MCF 10A (cell line): ENCODE measurements around the gene WFIKKN1. TPM values are rescaled to one million over a fixed set of nuclear protein-coding genes. Genes with fewer than 3 reads are reported as not detected.

ENCODE experiments used
- BruUV-seq: library from RNA; stranded (reverse); fragments of 400-500 nt; replicated peaks from 2 replicates; lab custom pipeline; 2021; lab: Mats Ljungman, UMichigan
- CTCF ChIA-PET: fragments of 300-600 bp; sonication (Branson Sonifier 250); formaldehyde crosslinking; extraction: SDS; loops from one replicate; lab custom pipeline; 2021; ENCODE audit warnings: antibody characterized with exemption, inconsistent platforms; lab: Yijun Ruan, JAX
- POLR2A ChIA-PET: fragments of 300-600, 350-650 bp; sonication (Branson Sonifier 250); formaldehyde crosslinking; extraction: SDS; loops from one replicate; lab custom pipeline; 2020; ENCODE audit warnings: antibody characterized with exemption, inconsistent platforms; lab: Yijun Ruan, JAX
- DNase-seq: peaks from one replicate; pipeline ENCODE4 v3.0.0-alpha.2; 2018; ENCODE audit not compliant: unreplicated experiment
- H3K27ac Mint-ChIP-seq: one replicate; pipeline ENCODE4 v1.8.0; 2022; ENCODE audit warnings: mild to moderate bottlenecking, low read depth, mixed read lengths; ENCODE audit not compliant: unreplicated experiment
- H3K27me3 Mint-ChIP-seq: one replicate; pipeline ENCODE4 v1.8.0; 2022; ENCODE audit warnings: mixed read lengths; ENCODE audit not compliant: insufficient read depth, unreplicated experiment
- H3K36me3 Mint-ChIP-seq: one replicate; pipeline ENCODE4 v1.8.0; 2022; ENCODE audit warnings: mild to moderate bottlenecking, moderate library complexity, mixed read lengths; ENCODE audit not compliant: insufficient read depth, unreplicated experiment
- H3K4me1 Mint-ChIP-seq: one replicate; pipeline ENCODE4 v1.8.0; 2022; ENCODE audit warnings: mixed read lengths; ENCODE audit not compliant: insufficient read depth, unreplicated experiment
- H3K4me3 Mint-ChIP-seq: one replicate; pipeline ENCODE4 v1.8.0; 2022; ENCODE audit warnings: mild to moderate bottlenecking, moderate library complexity, mixed read lengths; ENCODE audit not compliant: unreplicated experiment
- H3K9me3 Mint-ChIP-seq: one replicate; pipeline ENCODE4 v1.8.0; 2022; ENCODE audit warnings: mixed read lengths; ENCODE audit not compliant: unreplicated experiment
- CTCF ChIP-seq: fragments of 200-600 bp; IDR thresholded peaks from one replicate; pipeline ENCODE4 v1.8.0; 2022; ENCODE audit warnings: antibody characterized with exemption, mild to moderate bottlenecking; ENCODE audit not compliant: unreplicated experiment
- intact Hi-C: fragments of 100-400 bp; cut with micrococcal nuclease; formaldehyde crosslinking; loops from 2 replicates; pipeline ENCODE4 v1.14.1; 2022
- total RNA-seq: library from RNA; stranded (reverse); gene quantifications from 2 replicates; pipeline ENCODE4 v1.2.3, GENCODE V29; 2022

WFIKKN1 gene
- total RNA-seq, 1 experiment from 2014 or later, result 0.14 TPM

- ChIA-PET POLR2A (no interaction called here), CTCF (interaction anchor here (0.7 to 1.2 kb wide), 2 partner anchors 9 to 16 kb away, joined by 3 read pairs; no protein-coding TSS in a partner anchor)
- H3K36me3 Mint-ChIP-seq, result peaks cover 26% of the 10 kb centered on the region
- no peaks in the 10 kb centered on the region for H3K27me3 Mint-ChIP-seq
- no TSS peak for BruUV-seq
- no peak overlapping the region for H3K27ac Mint-ChIP-seq
- no peak for TF ChIP-seq CTCF
- no peaks in the 10 kb centered on the region for H3K9me3 Mint-ChIP-seq
- H3K4me3 Mint-ChIP-seq, result no peak overlapping the region
- no peak for DNase-seq
- H3K4me1 Mint-ChIP-seq, result peaks cover 5% of the 10 kb centered on the region
- intact Hi-C loops, result no loop called here
Measured at GRCh38 chr16:651844-652243, 21.1 kb downstream of the WFIKKN1 start.

GRCh38 chr16:652454-653305, 21.9 kb downstream of the WFIKKN1 start:
- H3K36me3 Mint-ChIP-seq, result peaks cover 27% of the 10 kb centered on the region
- no peak for DNase-seq
- intact Hi-C loops, result no loop called here
- peaks cover 5% of the 10 kb centered on the region for H3K4me1 Mint-ChIP-seq
- TF ChIP-seq CTCF, result no peak
- H3K9me3 Mint-ChIP-seq, result no peaks in the 10 kb centered on the region
- H3K27ac Mint-ChIP-seq, result no peak overlapping the region
- no peaks in the 10 kb centered on the region for H3K27me3 Mint-ChIP-seq
- CTCF ChIA-PET, result interaction anchor here (0.7 to 1.2 kb wide), 4 partner anchors 10 to 31 kb away, joined by 3 read pairs; no protein-coding TSS in a partner anchor
- BruUV-seq, result no TSS peak
- POLR2A ChIA-PET, result no interaction called here
- no peak overlapping the region for H3K4me3 Mint-ChIP-seq

GRCh38 chr16:654034-654433, 23.2 kb downstream of the WFIKKN1 start:
- no peak for TF ChIP-seq CTCF
- H3K9me3 Mint-ChIP-seq, result no peaks in the 10 kb centered on the region
- H3K27me3 Mint-ChIP-seq, result no peaks in the 10 kb centered on the region
- ChIA-PET CTCF (no interaction called here), POLR2A (interaction anchor here (0.6 to 0.9 kb wide), 2 partner anchors 8 to 125 kb away, joined by 3 to 4 read pairs; no protein-coding TSS in a partner anchor)
- DNase-seq, result no peak
- peaks cover 20% of the 10 kb centered on the region for H3K36me3 Mint-ChIP-seq
- peaks cover 5% of the 10 kb centered on the region for H3K4me1 Mint-ChIP-seq
- H3K4me3 Mint-ChIP-seq, result no peak overlapping the region
- intact Hi-C loops, result no loop called here
- no peak overlapping the region for H3K27ac Mint-ChIP-seq
- no TSS peak for BruUV-seq

GRCh38 chr16:657487-657886, 26.7 kb downstream of the WFIKKN1 start:
- Mint-ChIP-seq H3K4me3 (no peak overlapping the region), H3K4me1 (no peaks in the 10 kb centered on the region), H3K36me3 (peaks cover 20% of the 10 kb centered on the region), H3K27ac (no peak overlapping the region), H3K27me3 (no peaks in the 10 kb centered on the region), H3K9me3 (no peaks in the 10 kb centered on the region)
- intact Hi-C loops, result no loop called here
- BruUV-seq, result no TSS peak
- ChIA-PET POLR2A (interaction anchor here (0.5 to 1.2 kb wide), 2 partner anchors 49 to 1174 kb away, joined by 4 read pairs; no protein-coding TSS in a partner anchor), CTCF (no interaction called here)
- no peak for TF ChIP-seq CTCF
- DNase-seq, result no peak
